Ovary (tissue), 9 donors: ENCODE results near the gene PFKFB2. TPM values are rescaled to one million over a fixed set of nuclear protein-coding genes. Genes with fewer than 3 reads are reported as not detected.

ENCODE experiments used
- DNase-seq, 5 donors: peaks; one replicate each; pipeline ENCODE4 v3.0.0-alpha.2; 2019 to 2020
- H3K27ac ChIP-seq, 2 donors: fragments of 200-600 bp; one replicate each; pipeline versions ENCODE4 v1.5.1 to v1.8.0; 2019 to 2022
- H3K27me3 ChIP-seq: fragments of 200-600 bp; one replicate; pipeline ENCODE4 v1.8.0; 2022
- H3K36me3 ChIP-seq: fragments of 200-600 bp; sonication (generic); one replicate; pipeline ENCODE4 v1.5.1; 2019
- H3K4me1 ChIP-seq: one replicate; pipeline ENCODE4 v1.8.1; 2013; ENCODE audit warnings: mild to moderate bottlenecking, moderate library complexity; ENCODE audit not compliant: insufficient read depth
- H3K4me3 ChIP-seq: fragments of 200-600 bp; sonication (generic); one replicate; pipeline ENCODE4 v1.5.1; 2017
- H3K9me3 ChIP-seq, 2 donors: fragments of 200-600 bp in 1 of 2; sonication (generic) in 1 of 2; one replicate each; pipeline versions ENCODE4 v1.5.1 to v1.8.1; 2013 to 2019; ENCODE audit warnings: mild to moderate bottlenecking in 1 of 2, moderate library complexity in 1 of 2
- EP300 ChIP-seq: sonication (generic); formaldehyde crosslinking; IDR thresholded peaks from one replicate; pipeline ENCODE4 v1.6.1; 2017; ENCODE audit warnings: antibody characterized with exemption
- POLR2A ChIP-seq: fragments of 450-650 bp; IDR thresholded peaks from one replicate; pipeline ENCODE4 v1.6.1; 2017; ENCODE audit warnings: antibody characterized with exemption, mild to moderate bottlenecking, moderate library complexity
- WGBS, 3 donors: extraction: QIAGEN DNeasy Blood & Tissue Kit in 1 of 3; methylation state at CpG; one replicate each; pipeline versions ENCODE4 v1.1.5 to v1.1.7; 2013 to 2017; 5-methylcytosine and 5-hydroxymethylcytosine counted together
- intact Hi-C, 4 donors: fragments of 100-400 bp; cut with DNase I; formaldehyde crosslinking; loops; one replicate each; pipeline versions ENCODE4 v1.11.0 to v1.15.1; 2022 to 2023
- polyA plus RNA-seq, 2 donors: library from polyadenylated mRNA; stranded (reverse); fragments of 200-250 nt in 1 of 2; fragments of 350-450 nt in 1 of 2; fragmentation: Illumina TruSeq in 1 of 2; extraction: RNeasy Lipid Tissue Mini Kit (QIAGEN cat#74804) in 1 of 2; gene quantifications; one replicate each; pipeline ENCODE4 v1.2.3, GENCODE V29; 2013 to 2014
- total RNA-seq, 7 donors: library from RNA; depleted of rRNA in 2 of 7; stranded (reverse); fragments of >200 nt in 2 of 7; fragmentation: NEBNext Ultra II Directional in 3 of 7; extraction: Animal tissue kit (Norgen Biotek cat#: 25700) in 3 of 7; gene quantifications; one replicate each; pipeline versions ENCODE4 v1.1.0 to v1.2.4, GENCODE V29; 2016 to 2023
- TF ChIP-seq, protein P1 (sequence below), 3 donors: fragments of 450-650 bp in 2 of 3; fragments of 200-600 bp in 1 of 3; IDR thresholded peaks; one replicate each; pipeline versions ENCODE4 v1.5.1 to v1.8.0; 2016 to 2022; ENCODE audit warnings: antibody characterized with exemption in 3 of 3, mild to moderate bottlenecking in 1 of 3
- donor health status: DM: no; HTN: no; CAD: no; lungs with moderate emphysema.
- donor health status: DM: no; HTN: no; CAD: no.
- donor health status: Bipolar disorder and iron deficiency.
- donor health status: DM: yes; HTN: yes; CAD: no.
- donor health status: DM: no; HTN: no; CAD: no.
- donor health status: DM: yes; HTN: yes; CAD: no.

PFKFB2 gene
- total and polyA plus RNA-seq, 9 donors = 3.0 to 11.4 (median 7.7) TPM

DNA sequence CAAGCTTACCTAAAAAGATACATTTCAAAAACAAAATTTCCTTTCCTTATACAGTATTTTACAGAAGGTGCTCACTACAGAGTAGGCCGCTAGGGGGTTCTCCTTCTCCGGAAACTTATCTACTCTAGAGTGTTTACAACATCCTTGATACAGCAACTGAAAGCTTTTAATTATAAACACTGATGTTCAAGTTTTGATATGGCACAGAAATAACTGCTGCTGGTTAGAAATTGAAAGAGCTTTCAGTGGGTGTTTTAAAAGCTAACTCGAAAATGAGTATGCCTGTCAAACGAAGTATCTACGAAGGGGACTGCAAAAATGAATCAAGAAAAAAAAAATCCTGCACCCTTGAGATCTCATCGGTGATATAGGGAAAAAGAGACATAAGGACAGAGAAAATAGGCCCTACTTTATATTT is 3.1 kb upstream of the PFKFB2 start:
- 0 to 2% (median 0%) methylated on average over 6 of the region's 6 CpGs for WGBS, 3 donors
- H3K27ac ChIP-seq = peak overlapping the region; percentile 62 to 83
- TF ChIP-seq, protein P1, sequence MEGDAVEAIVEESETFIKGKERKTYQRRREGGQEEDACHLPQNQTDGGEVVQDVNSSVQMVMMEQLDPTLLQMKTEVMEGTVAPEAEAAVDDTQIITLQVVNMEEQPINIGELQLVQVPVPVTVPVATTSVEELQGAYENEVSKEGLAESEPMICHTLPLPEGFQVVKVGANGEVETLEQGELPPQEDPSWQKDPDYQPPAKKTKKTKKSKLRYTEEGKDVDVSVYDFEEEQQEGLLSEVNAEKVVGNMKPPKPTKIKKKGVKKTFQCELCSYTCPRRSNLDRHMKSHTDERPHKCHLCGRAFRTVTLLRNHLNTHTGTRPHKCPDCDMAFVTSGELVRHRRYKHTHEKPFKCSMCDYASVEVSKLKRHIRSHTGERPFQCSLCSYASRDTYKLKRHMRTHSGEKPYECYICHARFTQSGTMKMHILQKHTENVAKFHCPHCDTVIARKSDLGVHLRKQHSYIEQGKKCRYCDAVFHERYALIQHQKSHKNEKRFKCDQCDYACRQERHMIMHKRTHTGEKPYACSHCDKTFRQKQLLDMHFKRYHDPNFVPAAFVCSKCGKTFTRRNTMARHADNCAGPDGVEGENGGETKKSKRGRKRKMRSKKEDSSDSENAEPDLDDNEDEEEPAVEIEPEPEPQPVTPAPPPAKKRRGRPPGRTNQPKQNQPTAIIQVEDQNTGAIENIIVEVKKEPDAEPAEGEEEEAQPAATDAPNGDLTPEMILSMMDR (IDR thresholded peaks at IDR 0.05) = peak; percentile 62 to 78 (median 76)
- TF ChIP-seq EP300 = no peak
- peaks cover 7% of the 10 kb centered on the region for H3K4me1 ChIP-seq
- no peaks in the 10 kb centered on the region for H3K36me3 ChIP-seq
- DNase-seq = peak in 2 of 5 donors; percentile 37 to 58
- H3K4me3 ChIP-seq = peak overlapping the region; percentile 80
- intact Hi-C loops = loop anchor here in 2 of 4 donors (10.0 kb wide), 1 partner anchor 355 kb away; no protein-coding TSS in a partner anchor
- no peaks in the 10 kb centered on the region for H3K27me3 ChIP-seq
- H3K9me3 ChIP-seq = no peaks in the 10 kb centered on the region

DNA sequence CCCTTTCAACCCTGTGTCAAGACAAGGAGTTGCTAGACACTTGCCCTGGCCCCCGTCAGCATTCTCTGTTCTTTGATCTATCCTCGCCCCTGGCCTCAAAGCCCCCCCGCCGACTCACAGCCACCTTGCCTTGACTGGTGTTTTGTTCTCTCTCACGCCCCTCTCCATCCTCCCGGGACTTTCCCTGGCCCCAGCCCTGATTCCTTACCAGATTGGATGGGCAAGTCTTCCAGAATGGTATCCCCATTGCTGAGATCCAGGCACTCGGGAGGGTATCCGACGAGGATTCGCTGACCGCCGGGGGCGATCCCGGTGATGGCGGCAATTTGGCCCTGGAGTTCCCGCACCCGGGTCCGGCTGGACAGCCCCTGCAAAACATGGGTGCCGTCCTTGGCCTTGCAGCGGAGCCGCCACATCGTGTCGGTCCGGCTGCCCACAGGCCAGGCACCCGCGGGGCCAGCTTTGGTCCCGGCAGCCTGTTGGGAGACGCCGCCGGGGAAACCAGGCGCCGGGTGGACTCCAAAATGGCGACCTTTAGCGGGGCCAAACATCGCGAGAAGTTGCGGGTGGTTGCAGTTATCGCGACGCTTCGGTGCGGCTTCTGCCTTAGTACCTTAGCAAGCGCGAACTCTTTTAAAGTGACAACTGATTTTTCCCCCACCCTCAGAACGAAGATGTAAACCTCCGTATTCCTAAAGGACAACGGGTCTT is 2.4 kb upstream of the PFKFB2 start:
- intact Hi-C loops = loop anchor here in 1 of 4 donors (10.0 kb wide), 1 partner anchor 354 kb away; no protein-coding TSS in a partner anchor
- Histone ChIP-seq H3K4me3 (peak overlapping the region; percentile 80), H3K9me3 (no peaks in the 10 kb centered on the region), H3K4me1 (peaks cover 7% of the 10 kb centered on the region), H3K27me3 (no peaks in the 10 kb centered on the region), H3K27ac (peak overlapping the region; percentile 62 to 83), H3K36me3 (no peaks in the 10 kb centered on the region)
- WGBS, 3 donors = 0 to 1% (median 1%) methylated on average over 40 to 47 of the region's 47 CpGs
- peak; percentile 91 to 96 (median 94) for DNase-seq
- no peak for TF ChIP-seq EP300
- TF ChIP-seq, protein P1 (IDR thresholded peaks at IDR 0.05) = no peak
- no peak for TF ChIP-seq POLR2A

DNA sequence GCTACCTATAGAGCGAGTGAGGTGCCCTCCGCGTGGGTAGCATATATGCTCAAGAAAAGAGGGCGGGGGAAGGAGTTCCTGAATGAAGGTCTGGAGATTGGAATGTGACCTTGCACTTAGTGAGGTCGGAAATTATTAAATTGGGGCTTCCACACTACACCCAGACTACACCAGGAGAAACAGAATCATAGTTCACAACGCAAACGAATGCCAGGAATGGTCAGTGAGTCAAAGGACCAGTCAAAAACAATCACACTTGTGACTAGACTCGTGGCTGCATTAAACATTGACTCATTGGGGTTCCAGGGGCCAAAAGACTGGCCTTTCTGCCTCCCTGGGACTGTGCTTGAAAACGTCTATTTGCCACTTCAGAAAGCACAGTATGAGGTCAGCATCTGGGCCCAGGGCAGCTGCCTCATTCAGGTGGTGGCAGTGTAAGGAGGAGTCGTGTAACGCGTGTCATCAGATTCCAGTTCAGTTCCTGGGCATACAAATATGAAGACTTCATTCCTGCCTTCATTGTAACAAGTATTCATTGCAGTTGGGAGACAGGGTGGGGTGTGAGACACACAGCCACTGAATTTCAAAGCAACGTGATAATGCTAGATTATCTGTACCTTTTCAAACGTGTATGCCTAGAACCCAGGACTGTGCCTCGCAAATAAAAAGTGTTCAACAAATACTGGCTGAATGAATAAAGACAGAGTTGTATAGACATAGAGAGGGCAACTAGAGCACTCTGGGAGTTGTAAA is 1.7 kb upstream of the PFKFB2 start, which contains the start of gene YOD1:
TSS of gene YOD1 (minus strand) at position 18 of the 753 bp plus-strand sequence. CDS start 178 bp downstream, outside the sequence.
- Histone ChIP-seq H3K9me3 (no peaks in the 10 kb centered on the region), H3K27me3 (no peaks in the 10 kb centered on the region), H3K4me1 (peaks cover 7% of the 10 kb centered on the region), H3K27ac (peak within 1 kb of the TSS; percentile 62 to 83), H3K4me3 (peak within 1 kb of the TSS; percentile 80), H3K36me3 (no peaks in the 10 kb centered on the region)
- TF ChIP-seq EP300 (no peak), POLR2A (no peak)
- TF ChIP-seq, protein P1 (IDR thresholded peaks at IDR 0.05) = no peak
- peak in 1 of 5 donors; percentile 26 for DNase-seq
- intact Hi-C loops = loop anchor here in 1 of 4 donors (10.0 kb wide), 1 partner anchor 353 kb away; no protein-coding TSS in a partner anchor
- WGBS, 3 donors = 36 to 40% (median 37%) methylated on average over 15 of the region's 15 CpGs

DNA sequence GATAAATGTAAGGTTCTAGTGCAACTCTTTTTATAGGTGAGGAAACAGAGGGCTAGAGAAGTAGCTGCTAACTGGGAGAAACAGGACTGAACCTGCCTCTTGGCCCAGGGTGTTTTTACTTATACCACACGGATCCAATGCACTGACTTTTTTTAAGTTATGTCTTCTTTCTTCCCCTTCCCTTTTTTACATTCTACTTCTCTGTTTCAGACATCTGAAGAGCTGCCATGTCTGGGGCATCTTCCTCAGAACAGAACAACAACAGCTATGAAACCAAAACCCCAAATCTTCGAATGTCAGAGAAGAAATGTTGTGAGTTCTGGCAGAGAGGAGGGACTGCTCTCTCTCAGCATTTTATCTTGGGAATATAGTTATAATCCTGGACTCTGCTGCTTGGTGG is 1.4 kb downstream of the PFKFB2 start:
- H3K36me3 ChIP-seq = no peaks in the 10 kb centered on the region
- no peaks in the 10 kb centered on the region for H3K9me3 ChIP-seq
- no peak for TF ChIP-seq POLR2A
- TF ChIP-seq EP300 = no peak
- TF ChIP-seq, protein P1 (IDR thresholded peaks at IDR 0.05) = no peak
- H3K27ac ChIP-seq = no peak overlapping the region
- H3K27me3 ChIP-seq = no peaks in the 10 kb centered on the region
- DNase-seq = no peak
- intact Hi-C loops = loop anchor here in 1 of 4 donors (10.0 kb wide), 1 partner anchor 350 kb away; no protein-coding TSS in a partner anchor
- peaks cover 7% of the 10 kb centered on the region for H3K4me1 ChIP-seq
- WGBS, 3 donors = 43 to 45% (median 43%) methylated on average over 2 of the region's 2 CpGs
- no peak overlapping the region for H3K4me3 ChIP-seq
